HG03354 (cell line): Measurements from ENCODE around the gene COBLL1.
"Not testable (repeated sequence)": the region's sequence is repeated elsewhere in the genome, so short reads cannot be mapped to it uniquely, and the experiment has no call there.

Source experiments
- ATAC-seq: cut with Tn5 transposase; IDR thresholded peaks from one replicate; pipeline ENCODE4 v1.9.1; 2021; ENCODE audit warnings: mild to moderate bottlenecking; ENCODE audit not compliant: unreplicated experiment, poor library complexity, severe bottlenecking

COBLL1 gene, protein sequence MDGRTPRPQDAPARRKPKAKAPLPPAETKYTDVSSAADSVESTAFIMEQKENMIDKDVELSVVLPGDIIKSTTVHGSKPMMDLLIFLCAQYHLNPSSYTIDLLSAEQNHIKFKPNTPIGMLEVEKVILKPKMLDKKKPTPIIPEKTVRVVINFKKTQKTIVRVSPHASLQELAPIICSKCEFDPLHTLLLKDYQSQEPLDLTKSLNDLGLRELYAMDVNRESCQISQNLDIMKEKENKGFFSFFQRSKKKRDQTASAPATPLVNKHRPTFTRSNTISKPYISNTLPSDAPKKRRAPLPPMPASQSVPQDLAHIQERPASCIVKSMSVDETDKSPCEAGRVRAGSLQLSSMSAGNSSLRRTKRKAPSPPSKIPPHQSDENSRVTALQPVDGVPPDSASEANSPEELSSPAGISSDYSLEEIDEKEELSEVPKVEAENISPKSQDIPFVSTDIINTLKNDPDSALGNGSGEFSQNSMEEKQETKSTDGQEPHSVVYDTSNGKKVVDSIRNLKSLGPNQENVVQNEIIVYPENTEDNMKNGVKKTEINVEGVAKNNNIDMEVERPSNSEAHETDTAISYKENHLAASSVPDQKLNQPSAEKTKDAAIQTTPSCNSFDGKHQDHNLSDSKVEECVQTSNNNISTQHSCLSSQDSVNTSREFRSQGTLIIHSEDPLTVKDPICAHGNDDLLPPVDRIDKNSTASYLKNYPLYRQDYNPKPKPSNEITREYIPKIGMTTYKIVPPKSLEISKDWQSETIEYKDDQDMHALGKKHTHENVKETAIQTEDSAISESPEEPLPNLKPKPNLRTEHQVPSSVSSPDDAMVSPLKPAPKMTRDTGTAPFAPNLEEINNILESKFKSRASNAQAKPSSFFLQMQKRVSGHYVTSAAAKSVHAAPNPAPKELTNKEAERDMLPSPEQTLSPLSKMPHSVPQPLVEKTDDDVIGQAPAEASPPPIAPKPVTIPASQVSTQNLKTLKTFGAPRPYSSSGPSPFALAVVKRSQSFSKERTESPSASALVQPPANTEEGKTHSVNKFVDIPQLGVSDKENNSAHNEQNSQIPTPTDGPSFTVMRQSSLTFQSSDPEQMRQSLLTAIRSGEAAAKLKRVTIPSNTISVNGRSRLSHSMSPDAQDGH

DNA sequence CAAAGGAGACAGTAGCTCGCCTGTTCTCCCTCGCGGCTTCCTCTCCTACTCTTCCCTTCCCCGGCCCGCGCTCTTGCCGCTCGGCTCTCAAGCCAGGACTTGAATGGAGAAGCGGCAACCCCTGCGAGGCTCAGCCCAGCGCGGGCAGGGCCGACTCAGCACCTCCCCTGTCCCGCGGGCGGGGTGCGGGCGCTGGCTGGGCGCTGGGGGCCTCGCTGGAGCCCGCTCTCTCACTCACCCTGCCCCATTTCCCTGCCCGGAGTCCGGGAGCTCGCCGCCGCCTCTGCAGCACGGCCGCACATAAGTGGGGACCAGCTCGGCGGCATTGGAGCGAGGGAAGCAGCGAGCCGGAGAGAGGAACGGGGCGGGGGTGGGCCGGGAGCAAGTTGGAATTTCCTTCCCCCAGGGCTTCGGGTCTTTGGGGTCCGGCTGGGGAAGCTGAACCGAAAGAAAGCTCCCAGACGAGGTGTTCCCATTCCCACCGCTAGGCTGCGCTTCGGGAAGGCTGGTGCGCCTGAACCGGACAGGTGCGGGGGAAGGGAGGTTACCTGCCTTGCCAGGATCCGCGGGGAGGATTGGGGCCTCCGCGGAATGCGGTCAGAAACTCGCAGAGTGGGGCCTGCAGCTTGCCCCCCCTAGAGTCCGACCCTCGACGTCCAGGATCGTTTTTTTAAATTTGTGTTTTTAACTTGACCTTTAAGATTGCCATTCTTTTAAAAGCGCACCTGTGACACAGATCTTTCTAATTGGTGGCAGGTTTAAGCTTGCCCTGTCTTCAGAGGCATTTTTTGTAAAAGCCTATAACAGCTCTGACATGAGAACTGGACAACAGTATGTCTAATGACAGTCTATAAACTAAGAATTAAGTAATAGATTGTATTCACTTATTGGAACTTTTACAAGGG lies at the start of gene COBLL1:
Gene COBLL1 (minus strand): TSS at position 105 of the 905 bp plus-strand sequence. CDS start 627 bp downstream, outside the sequence.
- peak; percentile 71 for ATAC-seq

DNA sequence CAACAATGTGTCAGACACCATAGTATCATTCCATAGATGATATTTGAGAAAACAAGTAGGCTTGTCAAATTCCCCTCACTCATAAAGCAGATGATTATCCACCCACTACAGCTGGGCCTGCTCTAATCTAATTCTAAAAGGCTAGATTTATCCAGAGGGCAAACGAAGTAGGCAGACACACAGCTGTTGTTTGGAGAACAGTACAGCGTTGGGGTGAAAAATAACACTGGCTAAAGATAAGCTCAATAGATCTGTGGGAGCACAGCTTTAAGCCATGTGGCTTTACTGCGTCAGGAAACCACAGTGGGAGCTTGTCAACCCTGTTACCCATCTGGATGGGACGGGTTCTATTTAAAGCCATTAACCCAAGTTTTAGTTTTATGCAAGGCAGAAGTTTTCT lies 48.9 kb upstream of the COBLL1 start:
- ATAC-seq, result no peak

DNA sequence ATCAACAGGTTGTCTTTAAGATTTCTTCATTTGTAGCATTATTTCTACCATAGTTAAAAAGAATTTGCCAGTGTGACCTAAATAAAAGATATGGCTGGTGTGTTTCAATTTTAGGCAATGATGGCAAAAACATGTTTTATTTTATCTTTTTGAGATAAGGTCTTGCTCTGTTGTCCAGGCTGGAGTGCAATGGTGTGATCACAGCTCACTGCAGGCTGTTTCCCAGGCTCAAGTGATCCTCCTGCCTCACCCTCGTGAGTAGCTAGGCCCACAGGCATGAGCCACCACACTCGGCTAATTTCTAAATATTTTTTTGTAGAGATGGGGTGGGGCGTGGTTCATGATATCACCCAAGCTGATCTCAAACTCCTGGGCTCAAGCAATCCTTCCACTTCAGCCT lies 47.0 kb upstream of the COBLL1 start:
- ATAC-seq, result no peak

DNA sequence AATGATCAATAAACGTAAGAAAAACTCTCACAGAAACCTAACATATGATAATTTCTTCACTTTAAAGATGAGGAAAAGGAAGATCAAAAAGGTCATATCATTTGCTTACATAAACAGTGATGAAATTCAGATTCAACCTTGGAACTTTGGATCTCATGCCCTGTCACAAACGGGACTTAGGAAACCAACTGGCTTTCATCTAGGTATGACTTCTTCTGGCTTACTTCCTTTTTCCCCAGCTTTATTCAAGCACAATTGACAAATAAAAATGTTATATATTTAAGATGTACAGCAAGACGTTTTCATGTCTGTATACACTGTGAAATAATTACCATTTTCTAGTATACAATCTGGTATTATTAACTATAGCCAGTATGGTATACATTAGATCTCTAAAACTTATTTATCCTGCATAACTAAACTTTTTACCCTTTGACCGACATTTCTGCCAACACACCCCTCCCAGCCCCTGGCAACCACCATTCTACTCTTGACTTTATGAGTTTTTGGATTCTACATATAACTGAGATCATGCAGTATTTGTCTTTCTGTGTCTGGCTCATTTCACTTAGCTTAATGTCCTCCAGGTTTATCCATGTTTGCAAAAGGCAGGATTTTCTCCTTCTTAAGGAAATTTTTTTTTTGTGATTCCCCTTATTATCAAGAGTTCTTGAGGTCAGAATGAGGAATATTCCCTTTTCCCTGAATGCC lies 46.0 kb upstream of the COBLL1 start:
- ATAC-seq, result no peak

DNA sequence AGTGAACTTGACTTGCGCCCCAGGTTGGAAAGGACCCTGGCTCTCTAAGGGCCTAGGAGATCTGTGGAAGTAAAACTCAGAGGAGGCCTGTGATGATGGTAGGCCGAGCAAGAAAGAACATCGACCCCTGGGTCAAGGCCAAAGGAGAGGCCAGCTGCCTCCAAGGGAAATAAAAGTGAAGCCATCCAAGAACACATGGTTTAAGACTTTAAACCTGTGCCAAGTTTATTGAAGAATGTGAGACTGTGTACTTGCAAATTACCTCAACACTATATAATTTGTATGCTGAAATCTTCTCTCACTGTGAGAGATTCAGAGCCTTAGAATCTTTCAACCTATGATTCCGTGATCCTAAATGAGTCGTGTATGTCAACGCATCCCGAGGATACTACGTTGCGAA lies 40.7 kb upstream of the COBLL1 start:
- no peak for ATAC-seq

DNA sequence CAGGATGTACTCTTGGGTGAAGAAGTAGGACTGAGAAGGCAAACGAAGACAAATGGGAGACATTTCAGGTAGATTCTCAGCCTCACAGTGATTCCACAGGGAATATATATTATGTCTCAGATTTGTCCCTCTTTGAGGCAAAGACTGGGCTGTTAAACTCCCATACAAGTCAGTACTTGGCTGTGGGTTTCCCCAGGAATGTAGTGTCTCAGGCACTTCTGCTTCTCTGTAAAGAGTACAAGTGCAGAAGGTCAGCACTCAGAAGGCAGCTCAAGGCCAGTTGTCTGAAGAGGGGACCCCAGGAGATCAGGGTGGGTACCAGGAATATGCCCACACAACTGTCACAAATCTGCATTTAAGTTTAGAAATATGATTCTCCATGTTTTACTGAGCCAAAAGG lies 39.9 kb upstream of the COBLL1 start:
- no peak for ATAC-seq

DNA sequence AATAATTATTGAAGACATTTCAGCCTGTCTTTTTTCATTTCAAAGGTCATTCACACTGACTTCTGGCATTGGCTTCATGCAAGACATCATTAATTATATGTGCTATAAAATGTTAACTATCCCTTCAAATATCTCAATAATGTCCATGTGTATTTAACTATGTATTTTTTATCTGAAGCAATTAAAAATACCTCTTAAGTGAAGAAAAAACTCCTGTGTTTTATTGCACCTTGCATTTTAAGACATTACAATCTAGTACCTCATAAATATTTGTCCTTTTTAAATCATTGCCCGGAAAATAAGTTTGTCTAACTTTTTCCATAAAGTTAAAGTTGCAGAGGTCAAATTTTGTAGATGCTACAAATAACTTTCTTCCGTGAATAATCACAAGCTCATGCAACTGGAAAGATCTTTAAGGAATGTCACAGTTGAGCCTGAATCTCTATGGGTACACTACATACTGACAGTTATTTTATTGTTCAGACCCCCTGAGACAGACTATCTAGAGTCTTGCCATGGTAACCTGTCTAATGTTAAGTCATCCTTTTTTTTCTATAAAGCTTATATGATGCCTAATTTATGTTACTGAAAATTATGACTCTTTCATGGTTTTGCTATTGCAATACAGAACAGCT lies 38.4 kb upstream of the COBLL1 start:
- ATAC-seq, result no peak

DNA sequence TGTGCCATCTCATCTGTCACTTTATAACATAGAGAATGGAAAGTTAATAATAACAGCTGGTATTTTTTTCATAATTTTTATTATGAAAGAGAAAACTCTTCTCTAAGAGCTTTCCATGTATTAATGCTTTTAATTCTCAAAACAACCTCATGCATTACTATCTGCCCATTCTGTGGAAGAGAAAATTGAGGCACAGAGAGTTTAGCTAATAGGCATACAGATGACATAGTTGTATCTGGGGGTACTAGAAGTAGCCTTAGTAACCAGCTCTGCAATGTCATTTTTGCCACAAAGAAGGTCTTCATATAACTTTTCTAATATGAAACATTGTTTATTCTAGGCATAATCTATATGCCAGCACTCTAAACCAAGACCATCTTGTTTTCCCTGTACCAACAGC lies 36.3 kb upstream of the COBLL1 start:
- ATAC-seq, result no peak

DNA sequence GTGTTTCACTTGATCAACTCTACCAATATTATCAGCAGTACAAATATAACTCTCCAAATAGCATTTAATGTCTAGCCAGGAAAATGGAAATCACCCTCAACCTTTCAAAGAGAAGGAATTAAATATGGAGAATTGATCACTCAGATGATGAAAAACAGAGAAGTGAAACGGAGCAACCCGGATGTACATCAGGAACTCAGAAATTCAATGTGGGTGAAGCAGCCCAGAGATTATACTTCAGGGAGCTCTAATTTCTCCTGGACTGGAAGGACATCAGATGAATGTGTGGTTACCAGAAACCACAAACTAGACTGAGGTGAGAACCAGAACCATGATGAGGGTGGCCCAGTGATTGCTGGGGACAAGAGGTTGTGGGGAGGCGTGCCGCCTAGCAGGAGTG lies 35.5 kb upstream of the COBLL1 start:
- ATAC-seq, result no peak

DNA sequence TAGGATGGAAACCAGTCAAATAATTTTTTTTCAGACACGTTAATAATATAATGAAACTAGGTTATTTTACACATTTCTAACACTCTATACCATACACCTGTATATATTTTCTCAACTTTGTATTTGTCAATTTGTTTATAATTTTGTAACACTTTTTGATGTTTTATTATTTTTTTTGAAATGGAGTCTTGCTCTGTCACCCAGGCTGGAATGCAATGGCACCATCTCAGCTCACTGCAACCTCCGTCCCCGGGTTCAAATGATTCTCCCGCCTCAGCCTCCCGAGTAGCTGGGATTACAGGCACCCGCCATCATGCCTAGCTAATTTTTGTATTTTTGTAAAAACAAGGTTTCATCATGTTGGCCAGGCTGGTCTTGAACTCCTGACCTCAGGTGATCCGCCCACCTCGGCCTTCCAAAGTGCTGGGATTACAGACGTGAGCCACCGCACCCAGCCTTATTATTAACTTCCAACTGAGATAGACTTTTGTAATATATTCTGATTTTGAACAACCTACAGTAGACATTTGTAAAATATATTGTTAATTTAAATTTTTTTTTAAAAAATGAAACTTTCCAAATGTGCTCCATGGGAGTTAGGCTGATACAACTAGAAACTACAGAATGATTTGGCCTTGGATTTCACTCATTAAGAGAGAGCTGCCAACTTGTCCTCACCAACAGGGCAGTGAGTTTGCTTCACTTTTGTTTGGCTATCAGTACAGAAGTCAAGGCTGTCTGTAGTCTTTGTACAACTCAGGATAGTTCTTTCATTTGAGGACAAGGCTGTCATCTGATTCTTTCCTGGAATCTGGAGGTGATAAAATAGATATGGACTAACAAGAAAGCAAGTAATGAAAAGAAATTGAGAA lies 33.9 kb upstream of the COBLL1 start:
- ATAC-seq, result no peak

DNA sequence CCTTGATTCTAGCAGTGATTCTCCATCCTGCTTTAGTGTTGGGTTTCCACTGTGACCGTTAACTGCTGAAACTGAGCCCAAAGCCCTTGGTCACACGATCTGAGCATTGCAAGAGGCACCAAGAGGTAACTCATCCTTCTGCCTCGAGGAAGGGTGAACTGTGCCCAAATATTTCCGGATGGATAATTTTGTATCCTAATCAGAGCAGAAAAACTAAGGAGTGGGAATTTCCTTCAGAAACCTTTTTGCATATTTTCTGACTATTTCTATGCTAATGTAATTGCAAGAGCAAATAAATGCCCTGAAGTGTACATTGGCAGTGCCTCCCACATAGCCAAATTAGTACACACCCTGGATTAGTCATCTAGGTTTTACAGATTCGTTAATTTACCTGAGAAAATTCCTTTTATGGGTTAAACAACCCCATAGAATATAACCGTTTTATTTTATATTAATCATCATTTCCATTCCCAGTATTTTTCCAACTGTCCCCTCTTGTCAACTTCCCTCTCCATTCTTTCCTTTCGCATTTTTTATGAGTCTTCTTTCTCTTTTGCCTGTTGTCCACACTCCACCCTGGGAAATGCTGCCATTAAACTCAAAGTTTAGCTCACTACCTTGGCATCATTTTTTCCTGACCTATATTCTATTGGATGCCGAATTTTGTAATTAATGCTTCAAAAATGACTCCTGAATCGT lies 31.7 kb upstream of the COBLL1 start:
- no peak for ATAC-seq

DNA sequence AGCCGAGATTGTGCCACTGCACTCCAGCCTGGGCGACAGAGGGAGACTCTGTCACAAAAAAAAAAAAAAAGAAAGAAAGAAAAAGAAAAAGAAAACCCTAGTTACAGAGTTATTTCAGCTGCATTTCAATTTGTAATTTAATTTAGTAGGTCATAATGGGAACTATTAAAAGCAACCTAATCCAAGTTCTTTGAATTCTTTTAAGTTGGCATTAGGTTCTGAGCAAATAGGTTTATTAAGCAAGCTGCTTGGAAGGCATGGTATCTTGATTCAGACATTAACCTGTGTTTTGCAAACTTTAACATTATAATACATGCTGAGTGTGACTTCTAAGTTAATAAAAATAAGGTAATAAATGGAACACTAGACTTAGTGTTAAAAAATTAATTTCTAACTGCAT lies 29.8 kb upstream of the COBLL1 start:
- no peak for ATAC-seq

DNA sequence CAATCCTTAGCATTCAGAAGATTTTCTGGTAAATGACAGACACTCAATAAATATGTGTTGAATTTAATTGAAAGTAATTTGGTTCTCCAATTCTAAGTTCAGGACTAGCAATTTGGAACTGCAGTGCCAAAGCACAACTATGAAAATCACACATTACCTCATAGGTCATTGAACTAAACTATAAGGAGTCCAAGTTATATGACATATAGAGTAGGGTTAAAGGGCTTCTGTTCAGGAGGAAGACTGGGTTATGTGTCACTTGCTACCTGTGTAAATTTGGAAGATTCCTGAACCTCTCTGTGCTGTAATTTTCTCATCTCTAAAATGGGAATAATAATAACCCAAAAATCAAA lies 27.8 kb upstream of the COBLL1 start:
- ATAC-seq, result no peak

DNA sequence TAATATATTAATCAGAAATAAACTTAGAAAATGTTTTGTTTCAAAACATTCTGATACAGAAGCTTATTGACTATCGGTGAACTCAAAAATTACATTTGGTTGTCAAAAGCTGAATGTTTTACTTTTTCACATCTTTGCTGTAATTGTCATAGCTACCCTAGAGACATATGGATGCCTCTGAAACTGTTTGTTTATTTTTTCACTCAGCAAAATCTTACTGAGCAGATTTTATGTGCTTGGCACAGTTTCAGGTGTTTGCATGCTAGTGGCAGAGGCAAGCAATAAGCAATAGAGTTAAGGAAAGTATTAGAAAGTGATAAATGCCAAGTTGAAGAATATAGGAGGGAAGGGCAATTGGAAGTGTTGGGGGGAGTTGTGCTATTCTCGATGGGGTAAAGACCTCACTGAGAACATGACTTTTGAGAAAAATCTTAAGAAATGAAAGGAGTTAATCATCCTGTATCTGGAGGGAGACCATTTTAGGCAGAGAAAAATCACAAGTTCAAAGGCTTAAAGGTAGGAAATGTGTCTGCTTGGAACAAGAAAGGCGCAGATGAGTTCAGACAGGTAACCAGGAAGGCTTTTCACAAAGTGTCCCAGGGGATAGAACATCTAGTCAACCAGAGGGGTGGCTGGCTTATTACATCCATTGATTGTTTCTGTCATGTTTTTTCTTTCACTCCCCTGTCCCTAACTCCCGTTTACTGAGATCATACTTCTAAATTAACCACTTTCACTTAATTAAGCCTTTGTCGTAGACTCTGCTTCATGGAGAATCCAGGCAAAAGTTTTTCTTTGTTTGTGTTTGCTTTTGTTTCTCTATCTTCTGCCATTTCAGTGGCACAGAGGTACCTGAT lies 27.2 kb upstream of the COBLL1 start:
- no peak for ATAC-seq

DNA sequence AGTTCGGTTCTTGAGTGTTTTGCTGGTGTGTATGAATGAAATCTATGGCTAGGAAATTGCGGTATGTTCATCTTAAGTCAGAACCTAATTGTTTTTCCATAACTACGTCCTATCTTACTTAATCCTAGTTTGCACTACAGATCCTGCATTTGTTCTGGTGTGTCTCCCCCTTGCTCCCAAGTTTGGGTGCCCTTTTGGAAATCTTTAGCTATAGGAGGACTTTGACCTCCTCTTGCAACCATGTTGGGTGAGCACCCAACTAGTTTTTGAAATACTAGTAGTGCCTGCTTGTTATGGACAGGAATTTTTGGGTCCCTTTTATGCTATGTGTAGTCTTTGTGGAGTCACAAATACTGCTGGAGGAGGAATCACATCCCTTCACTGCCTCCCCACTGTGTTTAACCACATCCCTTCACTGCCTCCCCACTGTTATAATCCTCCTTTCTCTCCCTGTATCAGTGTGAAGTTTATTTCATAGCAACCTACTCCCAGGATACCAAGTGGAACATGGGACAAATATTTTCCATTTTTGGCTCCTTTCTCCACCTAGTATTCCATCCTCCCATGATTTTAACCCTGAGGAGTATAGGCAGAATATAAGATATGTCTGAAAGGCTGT lies 26.3 kb upstream of the COBLL1 start:
- no peak for ATAC-seq

DNA sequence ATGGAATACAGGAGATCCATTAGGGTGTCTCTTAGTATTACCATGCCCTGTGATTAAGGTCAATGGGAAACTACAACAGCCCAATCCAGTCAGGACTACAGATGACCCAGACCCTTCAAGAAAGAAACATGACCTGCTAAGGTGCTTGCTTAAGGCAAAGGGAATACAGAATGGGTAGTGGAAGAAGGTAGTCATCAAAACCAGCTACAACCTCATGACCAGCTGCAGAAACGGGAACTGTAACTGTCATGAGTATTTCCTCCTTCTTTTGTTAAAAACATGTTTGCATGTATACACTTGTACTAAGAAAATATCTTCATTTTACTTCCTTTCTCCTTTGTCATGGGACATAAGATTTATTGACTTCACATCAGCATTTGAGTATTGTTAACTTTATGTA lies 24.8 kb upstream of the COBLL1 start:
- not testable (repeated sequence) for ATAC-seq
